HK-2 (cell line): ENCODE data around the gene LHPP.
"Not testable (repeated sequence)": the region's sequence is repeated elsewhere in the genome, so short reads cannot be mapped to it uniquely, and the experiment has no call there.

Source experiments
- DNase-seq: peaks from one replicate; pipeline ENCODE4 v3.0.0-alpha.2; 2018; ENCODE audit not compliant: unreplicated experiment

Gene LHPP

GRCh38 chr10:124461642-124462347, at the start of gene LHPP:
TSS of gene LHPP (plus strand) at chr10:124461823. CDS start at chr10:124461863, 40 bp downstream.
- DNase-seq: peak; percentile 87

DNA sequence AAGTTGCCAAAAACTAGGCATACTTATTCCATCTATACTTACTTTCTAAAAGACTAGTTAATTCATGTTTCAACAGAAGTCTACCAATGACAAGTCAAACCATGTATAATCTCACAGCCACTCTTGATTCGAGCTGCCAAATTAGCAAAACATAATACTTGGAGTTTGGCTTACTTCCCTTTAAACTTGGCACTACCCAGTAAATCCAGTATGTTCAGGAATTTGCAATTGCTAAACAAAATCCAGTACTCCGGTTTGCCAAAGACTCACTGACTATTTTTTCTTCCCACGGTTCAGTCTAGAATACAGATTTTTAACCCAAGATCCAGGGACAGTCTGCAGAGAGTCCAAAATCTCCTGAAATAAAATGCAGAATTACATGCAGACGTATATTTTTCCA, 47.5 kb upstream of the LHPP start:
- DNase-seq: no peak

GRCh38 chr10:124415210-124415609, 46.4 kb upstream of the LHPP start:
- DNase-seq: no peak

- DNase-seq: no peak
Observed at GRCh38 chr10:124416733-124417132, 44.9 kb upstream of the LHPP start.

- peak; percentile 74 for DNase-seq
Observed at GRCh38 chr10:124417895-124418725, 43.5 kb upstream of the LHPP start.

- peak; percentile 98 for DNase-seq
Observed at GRCh38 chr10:124418726-124419501, 42.7 kb upstream of the LHPP start, which contains the start of gene OAT. TSS of gene OAT (minus strand) at chr10:124418923. CDS start at chr10:124412171, 6,752 bp downstream.

DNA sequence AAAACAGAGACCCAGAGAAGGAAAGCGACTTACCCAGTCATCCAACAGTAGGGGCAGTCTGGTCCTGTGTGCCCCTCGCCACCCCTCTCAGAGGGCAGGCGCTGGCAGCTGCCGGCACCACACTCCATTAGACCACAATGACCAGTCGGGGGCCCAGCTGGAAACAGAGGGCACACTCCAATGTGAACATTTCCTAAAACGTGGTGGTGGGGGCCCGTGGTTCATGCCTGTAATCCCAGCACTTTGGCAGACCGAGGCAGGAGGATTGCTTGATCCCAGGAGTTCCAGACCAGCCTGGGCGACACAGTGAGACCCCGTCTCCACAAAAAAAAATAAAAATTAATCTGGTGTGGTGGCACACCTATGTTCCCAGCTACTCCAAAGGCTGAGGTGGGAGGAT, 42.0 kb upstream of the LHPP start:
- DNase-seq: no peak

DNA sequence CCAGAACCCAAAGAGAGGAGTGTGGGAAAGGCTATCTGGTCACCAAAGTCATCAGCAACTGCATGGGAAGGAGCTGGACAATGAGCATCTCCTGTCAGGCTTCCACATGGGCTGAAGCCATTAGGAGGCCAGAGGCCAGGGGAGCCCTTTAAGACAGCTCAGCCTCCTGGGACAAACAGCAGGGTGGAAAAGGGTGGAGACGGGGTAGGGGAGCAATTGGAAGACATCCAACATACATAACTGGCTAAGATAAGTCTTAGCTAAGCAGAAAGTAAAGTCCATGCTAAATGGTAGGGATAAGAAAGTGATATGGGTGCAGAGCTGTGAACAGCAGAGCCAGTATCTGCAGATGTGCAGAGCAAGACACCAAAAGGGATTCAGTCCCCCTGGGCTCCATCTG, 41.4 kb upstream of the LHPP start:
- no peak for DNase-seq

DNA sequence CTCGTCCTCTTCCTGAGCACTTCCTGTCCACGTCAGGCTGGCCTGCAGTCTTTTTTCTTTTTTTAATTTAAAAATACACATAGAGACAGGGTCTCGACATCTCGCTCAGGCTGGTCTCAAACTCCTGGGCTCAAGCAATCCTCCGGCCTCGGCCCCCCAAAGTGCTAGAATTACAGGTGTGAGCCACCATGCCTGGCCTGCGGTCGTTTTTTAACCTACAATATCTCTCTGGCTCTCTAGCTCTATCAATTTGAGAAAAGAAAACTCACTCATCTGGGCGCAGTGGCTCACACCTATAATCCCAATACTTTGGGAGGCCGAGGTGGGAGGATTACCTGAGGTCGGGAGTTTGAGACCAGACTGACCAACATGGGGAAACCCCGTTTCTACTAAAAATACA, 38.9 kb upstream of the LHPP start:
- DNase-seq: no peak

- DNase-seq: no peak
Observed at GRCh38 chr10:124423813-124424212, 37.8 kb upstream of the LHPP start.

DNA sequence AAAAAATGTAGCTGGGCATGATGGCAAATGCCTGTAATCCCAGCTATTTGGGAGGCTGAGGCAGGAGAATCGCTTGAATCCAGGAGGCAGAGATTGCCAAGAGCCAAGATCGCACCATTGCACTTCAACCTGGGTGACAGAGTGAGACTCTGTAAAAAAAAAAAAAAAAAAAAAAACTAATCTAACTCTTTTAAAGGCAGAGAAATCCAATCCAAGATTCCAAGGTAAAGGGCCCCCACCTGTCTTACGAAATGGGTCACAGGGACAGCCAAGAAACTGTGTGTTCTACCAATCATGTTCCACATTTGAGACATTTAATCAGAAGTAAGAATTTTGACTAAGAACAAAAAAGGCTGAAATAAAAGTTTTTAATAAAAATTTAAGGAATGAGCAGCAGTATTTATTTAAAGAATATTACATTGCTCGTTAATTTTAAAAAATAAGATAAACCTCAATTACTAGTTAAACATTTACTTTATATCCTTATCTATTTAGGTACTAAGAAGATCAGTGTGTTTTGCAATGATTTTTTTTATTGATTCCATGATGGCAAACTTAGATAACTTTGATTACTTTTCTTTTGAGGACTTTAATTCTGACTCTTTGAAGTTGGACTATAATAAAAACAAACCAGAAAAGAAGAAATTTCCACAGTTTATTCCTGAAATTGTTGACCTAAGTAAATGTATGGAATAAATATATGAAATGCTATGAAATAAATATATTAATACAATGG, 36.2 kb upstream of the LHPP start:
- DNase-seq: no peak

DNA sequence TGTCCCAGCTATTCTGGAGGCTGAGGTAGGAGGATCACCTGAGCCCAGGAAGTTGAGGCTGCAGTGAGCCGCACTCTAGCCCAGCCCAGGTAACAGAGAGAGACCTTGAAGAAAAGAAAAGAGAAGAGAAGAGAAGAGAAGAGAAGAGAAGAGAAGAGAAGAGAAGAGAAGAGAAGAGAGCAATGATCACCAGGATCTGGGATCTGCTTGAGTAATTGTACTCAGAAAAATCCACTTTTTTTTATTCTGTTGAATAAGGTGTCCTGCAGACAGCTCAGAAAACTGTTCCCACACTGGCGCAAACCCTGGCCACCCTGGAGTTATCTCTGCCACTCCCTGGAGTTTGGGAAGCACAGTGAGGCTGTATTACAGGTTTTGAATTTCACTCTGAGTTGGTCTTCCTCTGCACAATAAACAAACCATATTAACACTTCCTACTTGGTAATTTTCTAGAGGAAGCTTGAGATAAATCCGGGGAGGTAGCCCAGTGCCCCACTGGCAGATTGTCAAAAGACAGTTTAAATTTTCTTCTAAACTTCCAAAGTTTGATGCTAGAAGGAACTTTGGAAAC, 33.3 kb upstream of the LHPP start:
- no peak for DNase-seq

GRCh38 chr10:124429576-124429975, 32.0 kb upstream of the LHPP start:
- no peak for DNase-seq

DNA sequence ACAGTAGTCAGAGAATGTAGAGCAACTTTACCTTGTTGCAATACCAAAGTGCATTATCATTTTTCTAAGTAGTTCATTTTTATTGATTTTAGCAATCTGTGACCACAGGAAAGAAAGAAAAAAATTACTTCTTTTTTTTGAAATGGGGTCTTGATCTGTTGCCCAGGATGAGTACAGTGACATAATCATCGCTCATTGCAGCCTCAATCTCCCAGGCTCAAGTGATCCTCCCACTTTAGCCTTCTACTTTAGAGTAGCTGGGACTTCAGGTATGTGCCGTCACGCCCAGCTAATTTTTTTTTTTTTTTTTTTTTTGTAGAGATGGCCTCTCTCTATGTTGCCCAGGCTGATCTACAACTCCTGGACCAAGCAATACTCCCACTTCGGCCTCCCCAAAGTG, 31.5 kb upstream of the LHPP start:
- no peak for DNase-seq

DNA sequence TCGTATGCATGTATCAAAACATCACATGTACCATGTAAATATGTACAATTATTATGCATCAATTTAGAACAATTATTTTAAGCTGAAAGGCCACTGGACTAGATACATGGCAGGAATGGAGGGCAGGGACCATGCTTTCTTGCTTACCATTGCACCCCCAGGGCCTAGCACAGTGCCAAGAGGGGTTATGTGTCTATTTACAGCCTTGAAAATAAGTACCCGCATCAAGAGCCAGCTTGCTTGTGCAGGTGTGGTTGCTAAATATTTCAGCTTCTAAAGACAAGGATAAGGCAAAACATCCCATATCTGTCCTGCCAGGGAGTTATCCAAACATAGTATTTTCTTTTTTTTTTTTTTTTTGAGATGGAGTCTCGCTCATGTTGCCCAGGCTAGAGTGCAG, 28.2 kb upstream of the LHPP start:
- DNase-seq: no peak

GRCh38 chr10:124435683-124436082, 25.9 kb upstream of the LHPP start:
- not testable (repeated sequence) for DNase-seq

GRCh38 chr10:124436191-124436638, 25.4 kb upstream of the LHPP start:
- no peak for DNase-seq

GRCh38 chr10:124441694-124442093, 19.9 kb upstream of the LHPP start:
- not testable (repeated sequence) for DNase-seq

GRCh38 chr10:124446830-124447750, 14.5 kb upstream of the LHPP start:
- no peak for DNase-seq
